Left ventricle myocardium inferior (tissue), 1 donor: ENCODE results near the gene PLBD2. TPM values are rescaled to one million over a fixed set of nuclear protein-coding genes. Genes with fewer than 3 reads are reported as not detected.

Experiments used
- DNase-seq: peaks from one replicate; pipeline ENCODE4 v3.0.0-alpha.2; 2020
- H3K27ac ChIP-seq: fragments of 200-600 bp; replicated peaks from 2 replicates; pipeline ENCODE4 v1.8.0; 2021
- H3K27me3 ChIP-seq: fragments of 200-600 bp; 2 replicates; pipeline ENCODE4 v1.8.0; 2021; ENCODE audit warnings: low read depth
- H3K36me3 ChIP-seq: fragments of 200-600 bp; 2 replicates; pipeline ENCODE4 v1.8.0; 2021
- H3K4me1 ChIP-seq: fragments of 200-600 bp; 2 replicates; pipeline ENCODE4 v1.8.0; 2021
- H3K4me3 ChIP-seq: fragments of 200-600 bp; 2 replicates; pipeline ENCODE4 v1.8.0; 2021; ENCODE audit warnings: mild to moderate bottlenecking, moderate library complexity
- H3K9me3 ChIP-seq: fragments of 200-600 bp; replicated peaks from 2 replicates; pipeline ENCODE4 v1.8.0; 2021
- intact Hi-C: fragments of 100-400 bp; cut with micrococcal nuclease; formaldehyde crosslinking; loops from one replicate; pipeline ENCODE4 v1.11.0; 2022
- total RNA-seq: library from RNA; stranded (reverse); fragmentation: NEBNext Ultra II Directional; extraction: Animal tissue kit (Norgen Biotek cat#: 25700); gene quantifications from one replicate; pipeline ENCODE4 v1.2.1, GENCODE V29; 2021
- TF ChIP-seq, protein P1 (sequence below): fragments of 200-600 bp; IDR thresholded peaks from 2 replicates; pipeline ENCODE4 v1.8.0; 2021; ENCODE audit warnings: antibody characterized with exemption, mild to moderate bottlenecking, borderline replicate concordance
- donor health status: DM: no; HTN: yes; CAD: no; lungs with severe emphysema.

Gene PLBD2
- total RNA-seq, 1 donor from 2014 or later, result 28.9 TPM

DNA sequence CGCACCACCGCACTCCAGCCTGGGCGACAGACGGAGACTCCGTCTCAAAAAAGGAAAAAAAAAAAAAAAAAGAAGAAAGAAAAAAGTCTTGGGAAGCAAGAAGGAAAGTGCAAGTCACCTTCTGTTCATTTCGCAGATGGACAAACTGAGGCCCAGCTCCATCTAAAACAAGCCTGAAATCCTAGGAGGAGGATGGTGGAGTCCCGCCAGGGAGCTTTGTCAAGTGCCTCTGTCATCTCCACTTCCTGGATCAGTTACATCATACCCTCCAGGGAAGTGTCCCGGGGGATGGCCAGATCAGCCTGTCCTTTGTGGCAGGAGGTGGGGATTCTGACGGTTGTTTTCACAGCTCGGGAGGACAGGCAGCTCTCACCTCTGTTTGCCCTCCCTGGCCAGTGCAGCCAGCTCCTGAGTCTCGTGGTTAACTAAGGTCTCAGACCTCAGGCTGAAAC, 55.1 kb downstream of the PLBD2 start:
- Histone ChIP-seq H3K27ac (no peak overlapping the region), H3K36me3 (no peaks in the 10 kb centered on the region), H3K27me3 (peaks cover 25% of the 10 kb centered on the region), H3K4me1 (no peaks in the 10 kb centered on the region), H3K9me3 (no peaks in the 10 kb centered on the region), H3K4me3 (no peak overlapping the region)
- intact Hi-C loops, result no loop called here
- no peak for DNase-seq
- TF ChIP-seq, protein P1, sequence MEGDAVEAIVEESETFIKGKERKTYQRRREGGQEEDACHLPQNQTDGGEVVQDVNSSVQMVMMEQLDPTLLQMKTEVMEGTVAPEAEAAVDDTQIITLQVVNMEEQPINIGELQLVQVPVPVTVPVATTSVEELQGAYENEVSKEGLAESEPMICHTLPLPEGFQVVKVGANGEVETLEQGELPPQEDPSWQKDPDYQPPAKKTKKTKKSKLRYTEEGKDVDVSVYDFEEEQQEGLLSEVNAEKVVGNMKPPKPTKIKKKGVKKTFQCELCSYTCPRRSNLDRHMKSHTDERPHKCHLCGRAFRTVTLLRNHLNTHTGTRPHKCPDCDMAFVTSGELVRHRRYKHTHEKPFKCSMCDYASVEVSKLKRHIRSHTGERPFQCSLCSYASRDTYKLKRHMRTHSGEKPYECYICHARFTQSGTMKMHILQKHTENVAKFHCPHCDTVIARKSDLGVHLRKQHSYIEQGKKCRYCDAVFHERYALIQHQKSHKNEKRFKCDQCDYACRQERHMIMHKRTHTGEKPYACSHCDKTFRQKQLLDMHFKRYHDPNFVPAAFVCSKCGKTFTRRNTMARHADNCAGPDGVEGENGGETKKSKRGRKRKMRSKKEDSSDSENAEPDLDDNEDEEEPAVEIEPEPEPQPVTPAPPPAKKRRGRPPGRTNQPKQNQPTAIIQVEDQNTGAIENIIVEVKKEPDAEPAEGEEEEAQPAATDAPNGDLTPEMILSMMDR, result no peak

DNA sequence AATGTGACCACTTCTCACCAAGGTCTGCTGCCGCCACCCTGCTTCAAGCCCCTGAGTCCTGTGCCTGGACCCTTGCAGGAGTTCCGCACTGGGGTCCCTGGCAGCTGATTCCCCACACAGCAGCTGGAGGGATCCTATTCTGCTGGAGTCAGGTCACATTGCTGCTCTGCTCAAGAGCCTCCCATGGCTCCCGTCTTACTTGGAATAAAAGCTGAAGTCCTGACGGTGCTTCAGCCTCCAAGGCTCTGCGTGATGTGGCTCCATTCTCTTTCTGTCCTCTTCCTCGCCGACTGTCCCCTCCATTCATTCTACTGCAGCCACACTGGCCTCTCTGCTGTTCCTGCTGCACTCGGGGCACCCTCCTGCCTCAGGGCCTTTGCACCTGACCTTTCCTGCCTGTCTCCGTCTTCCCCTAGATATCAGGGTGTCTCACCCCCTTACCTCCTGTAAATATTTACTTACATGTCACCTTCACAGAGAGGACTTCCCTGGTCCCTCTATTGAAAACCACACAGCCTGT, 56.2 kb downstream of the PLBD2 start:
- H3K27ac ChIP-seq, result no peak overlapping the region
- H3K27me3 ChIP-seq, result peaks cover 21% of the 10 kb centered on the region
- no peaks in the 10 kb centered on the region for H3K36me3 ChIP-seq
- TF ChIP-seq, protein P1, result no peak
- no peaks in the 10 kb centered on the region for H3K4me1 ChIP-seq
- H3K4me3 ChIP-seq, result no peak overlapping the region
- H3K9me3 ChIP-seq, result no peaks in the 10 kb centered on the region
- DNase-seq, result no peak
- intact Hi-C loops, result no loop called here

DNA sequence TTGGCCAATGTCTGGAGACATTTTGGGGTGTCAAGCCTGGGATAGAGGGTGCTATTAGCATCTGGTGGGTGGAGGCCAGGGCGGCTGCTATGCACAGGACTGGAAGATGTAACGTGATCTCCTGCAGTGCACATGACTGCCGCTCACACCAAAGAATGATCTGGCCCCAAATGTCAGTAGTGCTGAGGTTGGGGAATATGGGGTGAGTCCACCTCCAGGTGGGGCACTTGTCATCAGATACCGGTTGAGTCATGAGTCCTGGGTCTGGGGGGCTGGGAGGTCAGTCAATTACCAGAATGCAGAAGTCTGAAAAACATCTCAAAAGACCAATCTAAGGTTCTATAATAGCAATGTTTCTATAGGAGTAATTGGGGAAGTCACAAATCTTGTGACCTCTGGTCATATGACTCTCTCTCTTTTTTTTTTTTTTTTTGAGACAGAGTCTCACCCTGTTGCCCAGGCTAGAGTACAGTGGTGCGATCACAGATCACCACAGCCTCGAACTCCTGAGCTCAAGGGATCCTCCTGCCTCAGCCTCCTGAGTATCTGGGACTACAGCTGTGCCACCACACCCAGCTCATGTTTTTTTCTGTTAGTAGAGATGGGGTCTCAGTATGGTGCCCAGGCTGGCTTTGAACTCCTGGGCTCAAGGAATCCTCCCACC, 57.8 kb downstream of the PLBD2 start:
- no peak overlapping the region for H3K27ac ChIP-seq
- DNase-seq, result no peak
- TF ChIP-seq, protein P1, result no peak
- intact Hi-C loops, result no loop called here
- H3K4me1 ChIP-seq, result no peaks in the 10 kb centered on the region
- H3K27me3 ChIP-seq, result peaks cover 10% of the 10 kb centered on the region
- no peaks in the 10 kb centered on the region for H3K9me3 ChIP-seq
- H3K4me3 ChIP-seq, result no peak overlapping the region
- H3K36me3 ChIP-seq, result no peaks in the 10 kb centered on the region

DNA sequence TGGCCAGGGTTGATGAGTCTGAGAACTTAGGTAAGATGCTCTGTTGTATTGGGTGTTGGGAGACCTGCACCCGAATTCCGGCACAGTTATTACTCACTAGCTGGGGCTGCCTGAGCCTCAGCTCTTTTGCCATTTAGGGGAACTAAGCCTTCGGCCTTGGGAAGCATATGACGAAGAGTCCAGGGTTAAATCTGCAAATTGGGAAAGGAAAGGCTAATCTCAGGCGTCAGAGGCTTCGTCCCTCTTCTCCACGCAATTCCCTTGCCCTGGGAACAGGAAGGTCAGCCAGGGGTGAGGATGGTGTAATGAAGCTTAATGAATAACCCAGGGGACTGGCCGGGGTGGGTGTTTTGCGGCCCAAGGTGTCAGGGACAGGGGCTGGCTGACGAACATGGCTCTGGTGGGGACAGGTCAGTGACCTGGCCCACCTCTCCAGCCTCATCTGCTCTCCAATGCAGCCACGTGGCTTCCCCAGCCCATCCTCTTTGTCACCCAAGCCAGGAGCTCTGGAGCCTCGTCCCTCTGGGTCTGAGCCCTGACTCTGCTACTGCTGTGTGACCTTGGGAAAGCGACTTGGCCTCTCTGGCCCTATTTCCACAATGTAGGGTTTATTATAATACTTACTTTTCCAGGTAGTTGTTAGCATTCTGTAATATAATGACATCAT, 60.0 kb downstream of the PLBD2 start:
- H3K4me1 ChIP-seq, result peaks cover 15% of the 10 kb centered on the region
- no peak overlapping the region for H3K4me3 ChIP-seq
- no peaks in the 10 kb centered on the region for H3K36me3 ChIP-seq
- no peak for DNase-seq
- H3K27ac ChIP-seq, result no peak overlapping the region
- TF ChIP-seq, protein P1, result no peak
- intact Hi-C loops, result no loop called here
- no peaks in the 10 kb centered on the region for H3K9me3 ChIP-seq
- peaks cover 10% of the 10 kb centered on the region for H3K27me3 ChIP-seq

DNA sequence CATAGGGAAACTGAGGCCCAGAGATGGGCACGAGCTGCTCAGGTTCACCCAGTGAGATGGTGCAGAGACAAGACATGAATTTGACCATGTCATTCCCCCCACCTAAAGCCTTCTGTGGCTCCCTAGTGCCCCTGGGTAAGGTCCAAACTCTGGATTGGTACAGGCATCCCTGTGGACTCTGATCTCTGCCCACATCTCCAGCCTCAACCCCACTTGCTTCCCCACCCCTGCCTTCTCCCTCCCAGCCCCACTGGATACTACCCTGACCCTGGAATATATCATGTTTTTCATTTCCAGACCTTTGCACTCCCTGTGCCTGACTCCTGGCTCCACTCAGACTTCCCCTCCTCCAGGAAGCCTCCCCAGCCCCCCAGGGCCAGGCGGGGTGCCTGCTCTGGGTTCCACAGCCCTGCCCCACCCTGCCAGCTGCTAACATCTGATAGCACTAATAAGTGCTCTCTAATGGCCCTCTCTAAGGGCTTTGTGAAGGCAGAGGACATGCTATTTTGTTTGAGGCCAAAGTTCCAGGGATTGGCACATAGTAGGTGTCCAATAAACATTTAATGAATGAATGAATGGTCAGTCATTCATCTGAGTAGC, 62.7 kb downstream of the PLBD2 start:
- H3K9me3 ChIP-seq, result no peaks in the 10 kb centered on the region
- H3K27ac ChIP-seq, result no peak overlapping the region
- TF ChIP-seq, protein P1, result no peak
- no peaks in the 10 kb centered on the region for H3K27me3 ChIP-seq
- H3K4me1 ChIP-seq, result peaks cover 15% of the 10 kb centered on the region
- no peak overlapping the region for H3K4me3 ChIP-seq
- intact Hi-C loops, result no loop called here
- DNase-seq, result no peak
- H3K36me3 ChIP-seq, result no peaks in the 10 kb centered on the region
